Breast epithelium (tissue), 4 donors: ENCODE measurements around the gene DHX16. TPM values are rescaled to one million over a fixed set of nuclear protein-coding genes. Genes with fewer than 3 reads are reported as not detected.

ENCODE experiments used
- DNase-seq, 2 donors: peaks; one replicate each; pipeline ENCODE4 v3.0.0-alpha.2; 2019; ENCODE audit warnings: low spot score in 2 of 2
- H3K27ac ChIP-seq, 2 donors: fragments of 200-600 bp; sonication (generic) in 1 of 2; one replicate each; pipeline ENCODE4 v1.5.1; 2016 to 2019; ENCODE audit warnings: mild to moderate bottlenecking in 1 of 2
- H3K27me3 ChIP-seq, 2 donors: fragments of 200-600 bp; sonication (generic) in 1 of 2; one replicate each; pipeline versions ENCODE4 v1.5.1 to v1.6.0; 2017 to 2019; ENCODE audit warnings: control low read depth in 1 of 2, mild to moderate bottlenecking in 1 of 2
- H3K36me3 ChIP-seq: fragments of 200-600 bp; one replicate; pipeline ENCODE4 v1.5.1; 2019
- H3K4me1 ChIP-seq, 2 donors: fragments of 200-600 bp; sonication (generic); one replicate each; pipeline ENCODE4 v1.5.1; 2016 to 2019; ENCODE audit warnings: control low read depth in 1 of 2
- H3K4me3 ChIP-seq, 3 donors: fragments of 200-600 bp; sonication (generic); 1 replicate in 2 of 3; 2 replicates in 1 of 3; pipeline ENCODE4 v1.5.1; 2016 to 2019; ENCODE audit warnings: mild to moderate bottlenecking in 3 of 3, moderate library complexity in 2 of 3
- H3K9me3 ChIP-seq, 2 donors: fragments of 200-600 bp; sonication (generic) in 1 of 2; one replicate each; pipeline ENCODE4 v1.5.1; 2016 to 2019; ENCODE audit warnings: control low read depth in 1 of 2
- CTCF ChIP-seq, 3 donors: fragments of 450-650 bp; IDR thresholded peaks; one replicate each; pipeline ENCODE4 v1.5.1; 2016 to 2017; ENCODE audit warnings: antibody characterized with exemption in 3 of 3, mild to moderate bottlenecking in 3 of 3, moderate library complexity in 3 of 3
- POLR2A ChIP-seq: fragments of 450-650 bp; IDR thresholded peaks from one replicate; pipeline ENCODE4 v1.6.1; 2016; ENCODE audit warnings: antibody characterized with exemption, mild to moderate bottlenecking, moderate library complexity
- POLR2AphosphoS5 ChIP-seq, 3 donors: sonication (generic); formaldehyde crosslinking; IDR thresholded peaks; one replicate each; pipeline ENCODE4 v1.6.1; 2017; ENCODE audit warnings: antibody characterized with exemption in 3 of 3
- intact Hi-C: fragments of 100-400 bp; cut with DNase I; formaldehyde crosslinking; loops from one replicate; pipeline ENCODE4 v1.15.1; 2023; ENCODE audit warnings: low total_unique reads
- total RNA-seq, 3 donors: library from RNA; depleted of rRNA; stranded (reverse); fragments of >200 nt; gene quantifications; one replicate each; pipeline ENCODE4 v1.1.0, GENCODE V29; 2016

DHX16 gene
- total RNA-seq, 3 donors from 2014 or later, result 23.5 to 35.3 (median 26.2) TPM

GRCh38 chr6:30619561-30619960, 53.2 kb downstream of the DHX16 start:
- Histone ChIP-seq H3K9me3 (no peaks in the 10 kb centered on the region), H3K4me1 (peaks cover 0 to 6% of the 10 kb centered on the region in 2 donors), H3K36me3 (no peaks in the 10 kb centered on the region), H3K27ac (peak overlapping the region in 1 of 2 donors; percentile 100), H3K27me3 (no peaks in the 10 kb centered on the region), H3K4me3 (no peak overlapping the region)
- intact Hi-C loops, result no loop called here
- DNase-seq, result no peak
- TF ChIP-seq POLR2AphosphoS5 (IDR thresholded peaks at IDR 0.05) (no peak), POLR2A (no peak), CTCF (IDR thresholded peaks at IDR 0.05) (no peak)

GRCh38 chr6:30618270-30618797, 54.5 kb downstream of the DHX16 start:
- H3K27ac ChIP-seq, result peak overlapping the region; percentile 95 to 100
- H3K27me3 ChIP-seq, result no peaks in the 10 kb centered on the region
- H3K4me3 ChIP-seq, result peak overlapping the region; percentile 54 to 86 (median 82)
- H3K36me3 ChIP-seq, result no peaks in the 10 kb centered on the region
- DNase-seq, result no peak
- TF ChIP-seq POLR2A (no peak), CTCF (IDR thresholded peaks at IDR 0.05) (no peak), POLR2AphosphoS5 (IDR thresholded peaks at IDR 0.05) (no peak)
- no peaks in the 10 kb centered on the region for H3K9me3 ChIP-seq
- H3K4me1 ChIP-seq, result peaks cover 0 to 6% of the 10 kb centered on the region in 2 donors
- intact Hi-C loops, result no loop called here

- H3K36me3 ChIP-seq, result no peaks in the 10 kb centered on the region
- peak; percentile 88 to 94 (median 88) for TF ChIP-seq POLR2AphosphoS5 (IDR thresholded peaks at IDR 0.05)
- no peak for TF ChIP-seq CTCF (IDR thresholded peaks at IDR 0.05)
- peak; percentile 94 for TF ChIP-seq POLR2A
- peak within 1 kb of the TSS; percentile 95 to 100 for H3K27ac ChIP-seq
- H3K4me3 ChIP-seq, result peak within 1 kb of the TSS; percentile 82 to 91 (median 86)
- intact Hi-C loops, result no loop called here
- H3K27me3 ChIP-seq, result no peaks in the 10 kb centered on the region
- peak; percentile 98 for DNase-seq
- peaks cover 0 to 7% of the 10 kb centered on the region in 2 donors for H3K4me1 ChIP-seq
- no peaks in the 10 kb centered on the region for H3K9me3 ChIP-seq
Observed at GRCh38 chr6:30617565-30618269, 55.1 kb downstream of the DHX16 start, which contains the start of gene MRPS18B. MRPS18B (plus strand) TSS chr6:30617840; CDS start chr6:30617866, 26 bp downstream.

- Histone ChIP-seq H3K27ac (peak within 1 kb of the TSS; percentile 95 to 100), H3K36me3 (no peaks in the 10 kb centered on the region), H3K4me1 (peaks cover 0 to 14% of the 10 kb centered on the region in 2 donors), H3K27me3 (no peaks in the 10 kb centered on the region), H3K4me3 (peak within 1 kb of the TSS; percentile 82 to 91 (median 86)), H3K9me3 (no peaks in the 10 kb centered on the region)
- TF ChIP-seq POLR2A (peak; percentile 100), CTCF (IDR thresholded peaks at IDR 0.05) (peak; percentile 17 to 29 (median 26)), POLR2AphosphoS5 (IDR thresholded peaks at IDR 0.05) (peak; percentile 100)
- intact Hi-C loops, result no loop called here
- peak; percentile 99 to 100 for DNase-seq
Observed at GRCh38 chr6:30616811-30617564, 55.8 kb downstream of the DHX16 start, which contains the start of gene PPP1R10. PPP1R10 (minus strand) TSS chr6:30617243; CDS start chr6:30609944, 7,299 bp downstream.
